Kidney glomerular epithelial cell (primary cell): ENCODE results near the gene GRXCR2.
"Not testable (repeated sequence)": the region's sequence is repeated elsewhere in the genome, so short reads cannot be mapped to it uniquely, and the experiment has no call there.

Experiments used
- DNase-seq: peaks from one replicate; lab custom pipeline; 2025; lab: John Stamatoyannopoulos, UW

GRXCR2 gene, protein sequence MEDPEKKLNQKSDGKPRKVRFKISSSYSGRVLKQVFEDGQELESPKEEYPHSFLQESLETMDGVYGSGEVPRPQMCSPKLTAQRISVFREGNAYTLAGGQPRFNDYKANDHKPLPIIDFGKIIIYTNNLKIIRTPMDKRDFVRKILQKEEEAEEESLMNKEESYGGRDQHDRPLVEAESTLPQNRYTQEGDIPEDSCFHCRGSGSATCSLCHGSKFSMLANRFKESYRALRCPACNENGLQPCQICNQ

DNA sequence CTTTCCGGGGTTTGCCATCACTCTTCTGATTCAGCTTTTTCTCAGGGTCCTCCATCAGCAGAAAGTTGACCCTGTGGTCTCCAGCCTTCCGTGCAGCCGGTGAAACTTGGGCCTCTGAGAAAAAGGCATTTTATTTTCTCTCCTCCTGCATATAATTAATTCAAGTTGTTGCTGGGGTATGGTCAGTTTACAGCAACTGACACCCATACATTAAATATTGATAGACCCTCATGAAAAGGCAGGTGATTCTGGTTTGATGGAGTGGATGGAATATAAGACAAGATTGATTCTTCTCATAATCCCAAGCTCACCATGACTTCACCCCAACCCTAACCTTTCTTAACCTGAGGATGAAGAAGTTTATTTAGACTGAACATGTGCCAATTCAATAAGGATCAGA, at the start of gene GRXCR2:
Gene GRXCR2 (minus strand): TSS at position 101 of the 400 bp plus-strand sequence. CDS start 46 bp downstream, at position 55.
- no peak for DNase-seq

DNA sequence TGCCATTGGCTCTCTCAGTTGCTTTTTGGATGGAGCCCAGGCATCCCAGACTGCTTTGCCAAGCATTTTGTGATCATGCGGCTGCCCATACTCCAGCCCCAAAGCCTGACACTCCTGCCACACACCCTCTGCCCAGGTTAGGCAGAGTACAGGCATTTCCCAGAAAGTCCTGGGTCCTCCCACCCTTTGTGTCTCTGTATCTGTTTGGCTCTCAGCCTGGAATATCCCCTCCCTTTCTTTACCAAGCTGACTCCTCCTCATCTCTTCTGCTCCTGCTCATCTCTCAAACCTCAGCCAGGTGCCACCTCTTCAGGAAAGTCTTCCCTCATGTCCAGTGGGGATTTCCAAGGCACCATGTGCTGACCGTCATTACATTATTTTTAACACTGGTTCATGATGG, 49.2 kb upstream of the GRXCR2 start:
- DNase-seq, result no peak

DNA sequence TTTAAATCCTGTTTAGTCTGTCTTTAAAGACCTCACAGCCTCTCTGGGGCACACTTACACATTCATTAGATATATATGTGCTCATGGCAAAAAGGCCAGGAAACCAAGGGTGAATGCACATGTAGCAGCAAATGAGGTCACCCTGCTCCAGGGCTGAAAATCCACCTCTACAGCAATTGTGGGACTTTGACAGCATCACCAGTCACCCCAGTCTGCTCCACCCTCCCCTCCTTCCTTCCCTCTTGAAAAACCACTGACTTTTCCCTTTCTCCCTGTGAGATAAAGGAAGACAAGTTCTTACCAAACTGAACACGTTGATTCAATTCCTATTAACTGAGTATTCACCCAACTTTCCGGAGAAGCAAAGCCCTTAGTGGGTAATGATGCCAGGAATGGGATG, 48.4 kb upstream of the GRXCR2 start:
- no peak for DNase-seq

DNA sequence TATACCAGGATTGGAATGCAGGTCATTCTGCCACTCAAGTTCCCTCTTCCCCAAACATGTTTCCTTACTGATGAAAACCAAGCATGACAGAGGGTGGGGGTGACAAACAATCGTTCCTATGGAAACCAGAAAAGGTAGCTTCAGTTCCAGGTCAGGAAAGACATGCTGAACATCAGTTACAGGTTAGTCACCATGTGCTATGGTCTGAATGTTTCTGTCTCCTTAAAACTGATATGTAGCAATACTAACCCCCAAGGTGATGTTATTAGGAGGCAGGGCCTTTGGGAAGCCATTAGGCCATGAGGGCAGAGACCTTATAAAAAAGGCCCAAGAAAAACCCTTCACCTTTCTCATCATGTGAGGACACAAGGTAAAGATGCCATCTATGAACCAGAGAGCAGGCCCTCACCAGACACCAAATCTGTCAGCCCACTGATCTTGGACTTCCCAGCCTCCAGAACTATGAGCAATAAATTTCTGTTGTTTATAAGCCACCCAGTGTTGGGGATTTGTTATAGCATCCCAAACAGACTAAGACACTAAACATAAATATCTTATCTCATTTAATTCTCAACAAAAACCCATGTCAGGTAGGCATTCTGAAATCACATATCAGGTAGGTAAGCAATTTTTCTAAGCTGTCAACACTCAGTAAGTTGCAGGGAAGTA, 47.9 kb upstream of the GRXCR2 start:
- no peak for DNase-seq

DNA sequence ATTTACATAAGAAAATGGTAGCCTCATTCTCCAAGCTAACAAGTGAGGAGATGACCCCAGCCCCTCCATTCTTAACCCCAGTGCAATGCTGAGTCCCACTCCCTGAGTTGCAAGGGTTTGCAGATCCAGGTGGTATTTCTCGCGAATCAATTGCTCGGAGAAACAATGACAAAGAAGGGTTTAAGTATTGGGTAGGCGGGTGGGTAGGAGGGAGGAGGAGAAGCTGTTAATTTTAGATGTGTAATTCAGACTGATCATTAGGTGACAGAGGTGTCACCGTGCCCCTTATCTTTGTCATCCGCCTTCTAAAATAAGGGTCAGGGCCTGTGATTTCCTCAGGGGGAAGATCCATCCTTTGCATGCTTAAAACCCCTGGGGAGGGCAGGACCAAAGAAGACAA, 46.6 kb upstream of the GRXCR2 start:
- no peak for DNase-seq

DNA sequence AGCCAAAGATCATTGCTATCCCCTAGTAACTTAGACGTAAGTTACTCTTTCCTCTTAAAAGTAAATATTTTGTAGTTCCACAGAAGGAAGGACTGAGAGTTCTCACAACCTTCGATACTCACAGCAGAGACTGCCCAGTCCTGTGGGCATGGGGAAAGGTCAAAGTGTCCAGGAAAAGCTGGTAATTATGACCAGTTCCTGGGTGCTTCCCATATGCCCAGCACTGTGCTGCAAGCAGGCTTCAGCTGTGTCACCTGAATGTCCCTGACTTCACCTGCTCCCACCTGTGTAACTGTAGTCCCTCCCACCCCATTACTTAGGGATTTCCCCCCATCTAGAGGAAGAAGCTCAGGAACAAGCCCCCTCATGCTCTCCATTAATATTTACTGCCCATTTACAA, 45.6 kb upstream of the GRXCR2 start:
- no peak for DNase-seq

DNA sequence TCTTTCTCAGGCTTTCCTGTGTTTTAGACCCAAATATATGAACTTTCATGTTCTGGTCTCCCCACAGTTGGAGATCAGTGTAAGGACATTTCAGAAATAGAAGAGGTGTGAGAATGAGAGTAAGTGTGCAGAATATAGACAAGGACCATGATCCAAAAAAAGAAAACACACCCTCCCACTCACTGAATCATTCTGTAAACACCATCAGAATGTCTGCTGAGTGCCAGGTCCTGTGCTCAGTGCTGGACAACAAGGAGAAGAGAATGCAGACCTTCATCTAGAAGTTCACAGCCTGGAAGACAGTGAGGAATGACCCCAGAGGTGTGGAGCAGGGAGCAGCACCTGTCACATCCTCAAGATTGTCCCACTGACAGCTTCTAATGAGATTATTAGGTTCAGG, 44.5 kb upstream of the GRXCR2 start:
- no peak for DNase-seq

DNA sequence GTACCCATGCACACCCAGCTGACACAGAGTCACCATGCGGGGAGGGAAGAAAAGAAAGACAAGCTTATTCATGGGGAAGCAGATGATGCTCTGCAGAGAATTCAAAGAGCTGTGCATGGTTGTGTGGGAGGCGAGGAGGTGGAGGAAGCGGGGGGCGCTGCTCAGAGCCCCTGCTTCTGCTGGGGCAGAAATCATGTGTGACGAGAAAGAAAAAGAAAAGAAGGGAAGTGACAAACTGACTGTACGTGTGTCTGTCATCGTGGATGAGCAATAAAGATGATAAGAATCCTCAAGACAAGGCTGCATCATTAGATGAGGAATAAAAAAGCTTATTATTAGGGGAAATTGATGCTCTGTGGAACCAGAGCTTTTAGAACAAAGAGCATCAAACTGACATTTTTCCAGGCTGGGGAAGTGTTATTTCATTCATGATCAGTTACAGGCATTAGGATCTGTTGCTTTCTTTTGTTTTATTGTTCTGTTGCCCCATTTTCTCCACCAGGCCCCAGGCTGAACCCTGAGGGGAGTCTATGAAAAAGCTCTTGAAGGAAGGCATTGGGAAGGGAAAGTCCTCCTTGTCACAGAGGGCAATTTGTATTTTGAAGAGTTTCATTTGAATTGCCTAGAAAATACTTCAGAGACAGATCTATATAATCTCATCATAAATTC, 43.3 kb upstream of the GRXCR2 start:
- no peak for DNase-seq

DNA sequence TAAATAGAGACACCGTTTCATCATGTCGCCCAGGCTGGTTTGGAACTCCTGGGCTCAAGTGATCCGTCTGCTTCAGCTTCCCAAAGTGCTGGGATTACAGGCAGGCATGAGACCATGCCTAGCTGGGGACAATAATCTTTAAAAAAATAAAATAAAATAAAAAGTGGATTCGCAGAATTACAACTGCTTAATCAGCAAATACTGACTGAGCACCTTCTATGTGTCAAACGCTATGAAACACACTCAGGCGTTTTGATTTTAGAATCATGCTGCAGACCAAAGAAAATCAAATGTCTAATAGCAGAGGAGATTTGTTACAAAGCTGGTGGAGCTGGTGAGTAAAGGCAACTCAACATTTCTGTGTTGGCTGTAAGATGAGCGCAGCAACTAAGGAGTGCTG, 40.9 kb upstream of the GRXCR2 start:
- no peak for DNase-seq

DNA sequence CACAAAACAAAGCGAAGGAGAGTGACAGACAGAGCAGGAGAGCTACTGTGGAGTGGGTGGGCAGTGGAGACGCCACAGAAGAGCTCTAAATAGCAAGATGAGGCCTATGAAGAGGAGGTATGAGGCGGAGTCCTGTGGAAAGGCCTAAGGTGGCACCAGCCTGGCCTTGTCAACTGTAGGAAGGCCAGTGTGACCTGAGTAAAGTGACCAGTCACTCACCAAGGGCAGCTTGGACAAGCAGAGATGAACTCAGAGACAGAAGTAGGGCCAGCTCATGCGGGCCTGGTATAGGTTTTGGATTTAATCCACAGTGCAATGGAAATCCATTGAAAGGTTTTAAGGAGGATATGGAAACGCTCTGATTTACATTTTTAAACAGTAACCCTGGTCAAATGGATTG, 39.8 kb upstream of the GRXCR2 start:
- no peak for DNase-seq

DNA sequence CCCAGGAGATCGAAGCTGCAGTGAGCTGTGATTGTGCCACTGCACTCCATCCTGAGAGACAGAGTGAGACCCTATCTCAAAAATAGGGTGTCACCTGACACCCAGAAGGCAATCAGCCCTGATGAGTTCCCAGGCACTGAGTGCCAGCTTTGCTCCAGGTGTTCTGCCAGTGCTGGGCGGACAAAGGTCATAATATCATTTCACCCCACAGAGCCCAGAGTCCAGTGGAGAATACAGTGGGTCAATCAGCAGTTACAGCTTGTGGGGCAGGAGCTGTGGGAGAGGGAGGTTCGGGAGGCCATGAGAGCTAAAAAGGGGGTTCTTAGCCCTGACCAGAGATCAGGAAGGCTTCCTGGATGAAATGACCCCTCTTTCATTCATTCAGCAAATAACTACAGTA, 39.2 kb upstream of the GRXCR2 start:
- DNase-seq, result no peak

DNA sequence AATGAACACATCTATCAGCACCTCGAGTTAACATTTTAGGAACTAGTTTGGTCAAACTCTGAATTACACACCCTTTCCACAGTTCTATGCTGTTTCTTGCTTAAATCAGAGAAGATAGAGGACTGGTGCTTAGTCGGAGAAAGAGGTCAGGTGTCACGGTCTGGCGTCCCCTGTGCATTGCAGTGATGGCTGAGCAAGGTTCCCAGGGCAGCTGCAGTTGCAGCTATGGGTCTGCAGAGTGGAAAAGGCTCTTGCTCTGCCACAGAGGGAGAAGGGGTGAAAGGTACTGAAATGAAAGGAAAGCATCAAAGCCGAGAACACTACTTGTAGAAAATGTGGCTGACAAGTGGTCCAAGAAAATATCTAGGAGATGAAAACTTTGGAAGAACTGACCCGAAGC, 38.4 kb upstream of the GRXCR2 start:
- no peak for DNase-seq

DNA sequence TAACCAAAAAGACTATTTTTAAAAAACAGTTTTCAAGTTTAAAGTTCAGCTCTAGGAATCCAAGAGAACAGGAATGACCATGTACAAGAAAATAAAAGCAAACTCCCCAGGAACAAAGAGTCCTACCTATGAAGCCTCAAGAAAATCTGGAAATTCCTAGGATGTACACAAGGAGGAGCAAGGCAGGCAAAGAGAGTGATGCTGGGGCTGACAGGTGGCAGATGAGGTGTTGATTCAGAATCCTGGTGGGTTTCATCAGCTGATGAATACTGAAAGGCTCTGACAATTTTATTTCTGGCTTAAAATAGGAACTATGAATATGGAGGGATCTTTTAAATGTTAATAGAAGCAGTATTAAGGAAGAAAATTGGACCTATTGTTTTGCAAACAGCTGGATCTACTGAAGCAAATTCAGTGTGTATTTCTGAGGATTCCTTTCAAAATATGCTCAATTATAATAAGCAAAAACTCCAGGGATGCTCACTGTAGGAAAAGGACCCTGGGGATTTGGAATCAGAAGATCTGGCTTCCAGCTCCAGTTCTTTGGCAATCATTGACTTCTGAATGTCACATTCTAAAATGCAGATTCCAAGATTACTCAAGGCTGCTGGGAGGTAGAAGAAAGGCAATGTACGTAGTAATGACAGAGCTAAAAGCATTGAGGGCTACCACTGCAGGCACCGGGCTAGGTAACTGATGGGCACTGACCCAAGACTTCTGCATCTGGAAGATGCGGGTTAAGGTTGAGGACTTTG, 35.6 kb upstream of the GRXCR2 start:
- DNase-seq, result peak; percentile 38

DNA sequence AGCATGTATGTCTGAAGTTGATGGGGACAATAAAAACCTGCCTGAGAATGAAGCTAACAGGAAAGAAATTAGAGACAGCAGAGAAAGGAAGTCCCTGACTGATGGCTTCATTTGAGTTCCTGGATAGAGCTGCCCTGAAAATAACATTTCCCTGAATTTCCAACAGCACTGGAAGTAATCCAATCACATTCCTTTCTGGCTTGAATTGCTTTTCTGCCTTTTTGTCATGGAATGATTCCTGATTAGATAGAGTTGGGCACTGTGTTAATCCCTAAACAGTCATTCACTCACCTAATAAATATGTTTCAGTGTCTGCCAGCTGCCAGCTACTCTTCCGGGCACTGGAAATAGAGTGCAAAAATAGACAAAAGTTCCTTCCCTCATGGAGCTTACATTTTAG, 33.6 kb upstream of the GRXCR2 start:
- no peak for DNase-seq

DNA sequence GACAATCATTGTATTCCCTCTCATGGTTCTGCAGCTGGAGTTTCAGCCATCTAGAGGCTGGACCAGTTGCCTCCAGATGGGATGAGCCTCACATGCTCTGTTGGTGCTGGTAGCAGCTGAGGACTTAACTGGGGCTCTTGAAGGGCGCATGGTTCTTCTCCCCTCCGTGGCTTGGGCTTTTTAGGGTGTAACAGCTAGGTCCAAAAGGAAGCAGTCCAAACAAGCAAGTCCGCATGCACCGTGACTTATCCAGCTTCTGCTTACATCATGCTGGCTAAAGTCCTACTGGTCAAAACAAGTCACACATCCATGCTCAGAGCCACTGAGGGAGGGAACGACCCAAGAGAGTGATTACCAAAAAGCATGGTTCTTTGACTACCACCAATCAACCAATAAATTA, 31.9 kb upstream of the GRXCR2 start:
- no peak for DNase-seq

DNA sequence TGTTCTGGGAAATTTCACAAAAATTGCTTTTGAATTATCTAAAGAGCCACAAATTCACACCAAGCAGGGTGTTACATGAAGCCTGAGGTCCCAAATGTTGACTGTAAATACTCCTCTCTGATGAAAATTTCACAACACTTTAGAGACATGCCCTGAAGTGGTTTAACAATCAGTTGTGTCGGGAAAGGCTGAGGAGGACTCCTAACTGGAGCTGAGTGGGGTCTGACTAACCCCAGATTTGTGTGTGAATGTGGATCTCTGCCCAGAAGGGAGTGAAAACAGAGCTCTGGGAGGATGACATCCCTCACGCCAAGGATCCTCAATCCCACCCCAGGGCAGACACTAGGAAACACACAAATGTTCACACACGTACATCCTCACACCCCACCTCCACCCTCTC, 31.1 kb upstream of the GRXCR2 start:
- DNase-seq, result no peak

DNA sequence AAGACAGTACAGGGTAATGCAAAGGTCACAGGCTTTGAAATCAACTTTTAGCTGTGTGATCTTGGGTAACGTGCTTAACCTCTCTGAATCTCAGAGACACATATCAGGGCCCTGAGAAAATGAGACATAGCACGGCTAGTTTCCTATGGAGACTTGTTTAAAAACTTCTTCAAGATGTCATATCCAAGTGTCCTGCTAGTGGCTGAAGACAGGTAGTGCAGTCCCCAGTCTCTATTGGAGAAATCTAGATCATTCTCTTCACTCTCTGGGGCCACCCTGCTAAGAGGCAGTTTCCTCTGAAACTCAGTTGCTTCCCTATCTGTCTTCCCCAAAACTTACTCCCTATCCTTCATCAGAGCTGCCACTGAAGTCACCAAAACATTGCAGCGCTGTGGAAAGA, 30.3 kb upstream of the GRXCR2 start:
- DNase-seq, result no peak

DNA sequence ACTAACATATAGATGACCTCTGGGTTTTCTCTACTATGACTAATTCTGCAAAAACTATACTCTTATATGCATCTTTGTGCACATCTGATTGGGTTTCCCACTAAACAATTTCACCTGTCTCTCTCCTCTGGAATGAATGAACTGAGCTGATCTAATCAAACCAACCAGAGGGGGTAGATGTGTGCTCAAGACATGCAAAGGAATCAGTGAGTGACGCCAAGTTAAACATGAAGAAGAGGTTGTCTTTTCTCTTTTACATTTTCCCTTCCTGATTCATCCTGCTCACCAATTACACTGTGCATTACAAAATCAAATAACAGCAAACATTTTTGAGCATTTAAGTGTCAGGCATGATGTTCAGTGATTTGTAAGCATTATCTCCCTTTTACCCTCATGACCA, 29.6 kb upstream of the GRXCR2 start:
- DNase-seq, result no peak

DNA sequence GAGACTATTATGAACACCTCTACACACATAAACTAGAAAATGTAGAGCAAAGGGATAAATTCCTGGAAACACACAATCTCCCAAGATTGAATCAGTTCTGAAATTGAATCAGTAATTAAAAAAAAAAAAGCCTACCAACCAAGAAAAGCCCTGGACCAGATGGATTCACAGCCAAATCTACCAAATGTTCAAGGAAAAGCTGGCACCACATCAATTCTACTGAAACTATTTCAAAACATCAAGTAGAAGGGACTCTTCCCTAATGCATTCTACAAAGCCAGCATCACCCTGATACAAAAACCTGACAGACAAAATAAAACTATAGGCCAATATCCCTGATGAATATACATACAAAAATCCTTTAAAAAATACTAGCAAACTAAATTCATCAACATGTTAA, 25.4 kb upstream of the GRXCR2 start:
- DNase-seq, result no peak

DNA sequence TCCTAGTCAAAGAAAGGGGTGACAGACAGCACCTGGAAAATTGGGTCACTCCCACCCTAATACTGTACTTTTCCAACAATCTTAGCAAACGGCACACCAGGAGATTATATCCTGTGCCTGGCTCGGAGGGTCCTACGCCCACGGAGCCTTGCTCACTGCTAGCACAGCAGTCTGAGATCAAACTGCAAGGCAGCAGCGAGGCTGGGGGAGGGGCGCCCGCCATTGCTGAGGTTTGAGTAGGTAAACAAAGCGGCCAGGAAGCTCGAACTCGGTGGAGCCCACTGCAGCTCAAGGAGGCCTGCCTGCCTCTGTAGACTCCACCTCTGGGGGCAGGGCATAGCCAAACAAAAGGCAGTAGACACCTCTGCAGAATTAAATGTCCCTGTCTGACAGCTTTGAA, 18.6 kb upstream of the GRXCR2 start:
- not testable (repeated sequence) for DNase-seq

DNA sequence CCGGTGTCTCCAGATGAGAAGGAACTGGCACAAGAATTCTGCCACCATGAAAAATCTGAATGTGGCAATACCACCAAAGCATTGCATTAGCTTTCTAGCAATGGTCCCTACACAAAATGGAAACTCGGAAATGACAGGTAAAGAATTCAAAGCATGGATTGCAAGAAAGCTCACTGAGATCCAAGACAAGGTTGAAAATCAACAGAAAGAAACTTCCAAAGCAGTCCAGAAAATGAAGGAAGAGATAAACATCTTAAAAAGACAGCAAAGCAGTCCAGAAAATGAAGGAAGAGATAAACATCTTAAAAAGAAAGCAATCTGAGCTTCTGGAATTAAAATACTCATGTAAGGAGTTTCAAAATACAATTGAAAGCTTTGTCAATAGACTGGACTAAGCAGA, 16.8 kb upstream of the GRXCR2 start:
- no peak for DNase-seq

DNA sequence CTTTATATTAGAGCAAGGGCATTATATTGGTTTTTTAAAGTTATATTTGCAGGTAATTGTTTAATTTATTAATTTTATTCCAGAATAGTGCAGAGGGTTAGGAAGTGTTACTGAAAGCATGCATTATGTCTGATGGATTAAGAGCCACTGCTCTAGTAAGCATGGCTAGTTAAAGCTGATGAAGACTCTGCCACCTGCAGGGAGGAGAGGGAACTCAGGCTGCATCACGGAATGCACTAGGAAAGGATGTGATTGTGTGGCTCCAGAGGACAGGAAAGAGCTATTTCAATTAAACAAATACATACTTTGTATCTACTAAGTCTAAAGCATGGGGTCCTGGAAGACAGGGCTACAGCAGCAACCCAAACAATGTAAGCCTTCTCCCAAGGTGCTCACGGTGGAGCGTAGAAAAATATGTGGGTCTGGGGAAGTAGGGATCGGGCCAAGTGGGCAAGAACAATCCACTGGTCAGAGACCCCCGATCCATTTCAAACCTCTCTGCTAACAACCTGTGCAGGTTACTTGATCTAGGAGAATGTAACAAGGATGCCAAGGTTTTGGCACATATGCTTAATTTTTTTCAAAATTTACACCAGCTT, 15.3 kb upstream of the GRXCR2 start:
- DNase-seq, result peak; percentile 35
